ENCODE results near the gene ARHGAP18.

Gene ARHGAP18

DNA sequence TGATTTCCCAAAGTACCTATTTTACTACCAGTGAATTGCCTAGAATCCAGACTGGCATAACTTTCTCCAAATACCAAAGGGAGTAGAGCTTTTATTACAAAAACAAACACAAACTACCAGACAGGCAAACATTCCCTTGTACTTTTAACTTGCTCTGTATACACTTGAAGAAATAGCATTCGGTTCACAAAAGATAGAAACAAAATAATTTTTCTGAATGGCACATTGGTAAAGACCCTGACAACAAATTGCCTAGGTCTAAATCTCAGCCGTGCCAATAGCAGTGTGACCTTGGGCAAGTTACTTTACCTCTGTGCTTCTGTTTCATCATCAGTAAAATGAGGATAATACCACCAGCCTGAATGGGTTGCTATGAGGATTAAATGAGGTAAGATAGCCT, 15.9 kb downstream of the ARHGAP18 start:
- in situ Hi-C loops (cut with MboI; ENCODE audit: low sequenced_read_pairs) = no loop called here

DNA sequence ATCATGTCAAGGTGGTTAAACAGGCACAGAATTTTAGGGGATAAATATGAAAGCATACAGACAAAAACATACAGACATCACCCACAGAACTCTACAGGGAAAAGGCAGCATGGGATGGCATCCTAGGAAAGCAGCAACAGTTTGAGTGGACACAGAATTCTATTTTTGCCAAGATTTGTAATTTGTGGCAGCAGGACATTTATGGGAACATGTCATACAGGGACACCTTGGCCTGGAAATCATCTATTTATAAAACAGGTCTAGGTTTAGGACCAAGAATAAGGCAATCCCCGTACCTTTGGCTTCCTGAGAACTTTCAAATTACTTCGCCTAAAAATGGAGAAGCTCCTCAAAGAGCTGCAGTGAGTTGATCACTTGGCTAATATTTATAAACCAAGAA, 17.5 kb downstream of the ARHGAP18 start:
- in situ Hi-C loops (cut with MboI; ENCODE audit: low sequenced_read_pairs) = no loop called here

DNA sequence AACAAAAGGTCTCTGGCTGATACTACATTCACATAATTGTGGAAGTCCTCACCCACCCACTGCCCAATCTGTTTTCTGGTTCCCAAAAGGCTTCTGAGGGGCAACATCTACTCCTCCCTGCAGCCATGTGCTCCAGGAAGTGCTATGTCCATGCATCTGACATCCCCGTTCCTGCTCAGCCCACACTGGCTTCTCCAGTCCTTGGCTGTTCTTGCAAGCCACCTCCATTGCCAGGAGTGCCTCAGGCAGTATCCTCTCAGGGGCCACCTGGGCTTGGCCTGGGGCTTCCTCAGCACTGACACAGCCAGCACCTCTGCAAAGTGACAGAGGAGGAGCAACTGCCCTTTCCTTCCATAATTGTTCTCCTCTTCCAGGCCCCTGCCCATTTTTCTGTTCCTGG, 18.3 kb downstream of the ARHGAP18 start:
- in situ Hi-C loops (cut with MboI; ENCODE audit: low sequenced_read_pairs) = no loop called here

DNA sequence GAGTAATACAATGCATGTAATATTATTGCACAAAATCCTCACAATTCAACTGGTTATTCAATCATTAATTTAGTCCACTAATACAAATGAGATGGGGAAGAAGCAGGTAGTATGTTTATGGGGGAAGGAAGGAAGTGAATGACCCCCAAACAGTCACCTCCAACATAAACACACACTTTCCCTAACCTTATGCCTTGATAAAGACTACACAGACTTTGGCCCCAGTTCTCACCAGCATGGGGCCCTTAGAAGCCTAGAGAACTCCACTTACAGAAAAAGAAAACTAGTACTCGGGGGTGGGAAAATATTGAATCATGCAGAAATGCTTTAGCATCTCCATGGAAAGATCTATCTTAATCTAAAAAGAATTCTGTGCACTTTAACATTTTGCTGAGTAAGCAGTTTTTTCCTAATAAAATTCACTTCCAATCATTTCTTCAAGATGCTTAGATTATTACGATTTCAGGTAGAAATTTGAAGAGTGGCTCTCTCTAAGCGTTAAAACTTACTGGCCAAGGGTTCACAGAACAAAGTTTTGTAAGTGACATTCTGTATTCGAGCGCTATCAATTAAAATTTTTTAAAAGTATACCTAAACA, 18.8 kb downstream of the ARHGAP18 start:
- in situ Hi-C loops (cut with MboI; ENCODE audit: low sequenced_read_pairs) = no loop called here

GRCh38 chr6:129686941-129687627, 22.9 kb downstream of the ARHGAP18 start:
- in situ Hi-C loops (cut with MboI; ENCODE audit: low sequenced_read_pairs) = no loop called here

DNA sequence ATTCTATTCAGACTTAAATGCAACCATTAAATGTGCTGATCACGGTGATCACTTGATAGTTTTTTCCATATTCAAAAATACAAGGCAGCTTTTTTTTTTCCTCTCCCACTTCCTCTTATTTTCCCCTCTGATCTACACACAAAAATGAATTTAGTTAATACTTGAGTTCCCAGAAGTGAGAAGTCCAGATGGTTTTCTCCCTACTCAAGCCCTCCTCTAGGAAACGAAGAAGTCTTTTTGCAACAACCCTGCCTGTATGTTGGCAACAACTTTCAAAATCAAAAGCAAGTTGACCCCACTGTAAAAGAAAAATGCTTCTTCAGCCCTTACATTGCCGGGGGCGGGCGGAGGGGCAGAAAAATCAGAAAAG, 24.3 kb downstream of the ARHGAP18 start:
- in situ Hi-C loops (cut with MboI; ENCODE audit: low sequenced_read_pairs) = no loop called here

DNA sequence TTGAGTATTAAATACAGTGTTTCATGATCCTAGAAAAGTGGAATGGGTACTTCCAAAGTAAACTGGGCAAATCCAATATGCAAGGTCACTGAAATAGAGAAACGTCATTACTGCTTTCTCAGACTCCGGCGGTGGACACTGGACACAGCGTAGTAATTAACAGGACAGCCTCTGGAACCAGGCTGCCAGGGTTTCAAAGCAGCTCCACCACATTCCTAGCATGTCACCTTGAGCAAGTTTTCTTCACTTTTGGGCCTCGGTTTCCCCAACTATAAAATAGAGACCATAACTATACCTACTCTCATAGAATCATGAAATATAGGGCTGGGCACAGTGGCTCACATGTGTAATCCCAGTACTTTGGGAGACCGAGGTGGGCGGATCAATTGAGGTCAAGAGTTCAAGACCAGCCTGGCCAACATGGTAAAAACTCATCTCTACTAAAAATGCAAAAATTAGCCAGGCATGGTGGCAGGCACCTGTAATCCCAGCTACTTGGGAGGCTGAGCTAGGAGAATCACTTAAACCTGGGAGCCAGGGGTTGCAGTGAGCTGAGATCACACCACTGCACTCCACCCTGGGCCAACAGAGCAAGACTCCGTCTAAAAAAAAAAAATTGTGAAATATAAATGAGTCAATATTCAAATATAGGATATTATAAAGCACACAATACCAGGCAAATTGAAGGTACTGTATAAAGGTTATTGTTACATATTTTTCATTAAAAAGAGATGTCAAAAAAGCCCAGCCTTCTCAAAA, 24.9 kb downstream of the ARHGAP18 start:
- in situ Hi-C loops (cut with MboI; ENCODE audit: low sequenced_read_pairs) = no loop called here

DNA sequence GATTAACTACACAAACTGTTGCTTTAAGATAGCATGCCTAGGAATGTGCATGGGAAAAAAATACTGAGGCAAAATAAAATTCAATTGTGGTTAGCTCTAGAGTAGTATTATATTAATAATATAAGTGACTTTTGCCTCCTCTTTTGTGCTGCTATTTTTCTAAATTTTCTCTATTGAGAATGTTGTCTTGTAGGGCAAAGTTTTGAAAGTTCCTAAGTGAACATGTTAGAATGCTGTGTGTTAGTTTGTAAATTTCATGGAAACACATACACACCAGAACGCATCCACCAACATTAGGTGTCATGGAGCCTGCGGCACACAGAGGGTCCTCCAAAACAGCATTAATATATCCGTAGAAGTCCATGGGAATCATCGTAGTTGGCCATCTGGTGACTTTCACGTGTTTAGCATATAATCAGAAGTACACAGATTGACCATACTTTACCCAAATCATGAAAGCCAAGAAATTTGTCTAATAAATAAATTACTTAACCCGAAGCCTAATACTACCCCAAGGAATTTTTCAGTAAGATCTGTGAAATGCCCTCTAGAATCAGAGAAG, 25.6 kb downstream of the ARHGAP18 start:
- in situ Hi-C loops (cut with MboI; ENCODE audit: low sequenced_read_pairs) = no loop called here

DNA sequence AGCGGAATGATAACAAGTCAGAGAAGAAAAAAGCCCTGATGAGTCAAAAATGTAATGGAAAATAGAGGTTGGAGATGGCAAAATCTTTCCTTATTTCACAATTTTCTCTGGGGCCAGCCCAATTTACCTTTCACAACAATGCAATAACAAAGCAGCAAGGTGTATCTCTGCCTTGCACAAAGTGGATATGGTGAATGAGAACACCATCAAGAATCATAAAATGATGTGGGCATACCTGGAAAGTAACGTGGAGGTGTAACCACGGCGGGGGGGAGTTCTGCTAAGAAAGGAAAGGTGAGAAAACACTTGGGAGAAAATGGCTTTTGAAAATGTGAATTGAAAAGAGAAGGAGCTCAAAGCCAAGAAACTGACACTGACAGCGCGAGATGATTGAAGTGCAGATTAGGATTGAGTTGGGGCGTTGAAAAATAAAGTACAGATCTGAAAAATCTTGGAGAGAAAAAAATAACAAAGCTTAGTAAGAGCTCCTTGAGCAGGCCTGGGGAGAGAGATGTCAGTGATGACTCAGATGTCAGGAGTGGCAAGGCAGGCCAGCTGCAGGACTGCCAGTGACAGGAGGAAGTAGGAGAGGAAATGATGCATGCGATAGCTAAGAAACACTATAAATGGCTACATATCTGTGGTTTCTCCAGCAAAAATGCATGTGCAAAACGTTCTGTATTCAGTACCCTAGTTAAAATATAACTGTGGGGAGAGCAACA, 26.2 kb downstream of the ARHGAP18 start:
- in situ Hi-C loops (cut with MboI; ENCODE audit: low sequenced_read_pairs) = no loop called here

GRCh38 chr6:129681913-129682205, 28.1 kb downstream of the ARHGAP18 start:
- in situ Hi-C loops (cut with MboI; ENCODE audit: low sequenced_read_pairs) = no loop called here

DNA sequence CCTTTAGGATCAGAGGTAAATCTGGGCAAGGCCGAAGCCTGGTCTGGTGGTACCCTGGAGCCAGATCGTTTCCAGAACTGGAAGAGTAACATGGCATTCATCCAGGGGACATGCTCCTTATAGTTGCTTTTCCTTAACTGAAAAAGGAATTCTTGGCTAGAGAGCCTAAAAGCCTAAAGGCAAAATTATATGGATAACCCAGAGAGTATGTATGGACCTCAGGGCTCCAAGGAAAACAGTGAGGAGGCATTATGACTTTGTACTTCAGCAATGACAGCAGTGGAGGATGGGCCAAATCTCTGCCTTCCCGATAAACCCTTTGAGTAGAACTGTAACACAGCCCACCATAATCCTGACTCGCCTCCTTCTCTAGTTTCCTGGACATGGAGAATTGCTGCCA, 29.3 kb downstream of the ARHGAP18 start:
- in situ Hi-C loops (cut with MboI; ENCODE audit: low sequenced_read_pairs) = no loop called here

DNA sequence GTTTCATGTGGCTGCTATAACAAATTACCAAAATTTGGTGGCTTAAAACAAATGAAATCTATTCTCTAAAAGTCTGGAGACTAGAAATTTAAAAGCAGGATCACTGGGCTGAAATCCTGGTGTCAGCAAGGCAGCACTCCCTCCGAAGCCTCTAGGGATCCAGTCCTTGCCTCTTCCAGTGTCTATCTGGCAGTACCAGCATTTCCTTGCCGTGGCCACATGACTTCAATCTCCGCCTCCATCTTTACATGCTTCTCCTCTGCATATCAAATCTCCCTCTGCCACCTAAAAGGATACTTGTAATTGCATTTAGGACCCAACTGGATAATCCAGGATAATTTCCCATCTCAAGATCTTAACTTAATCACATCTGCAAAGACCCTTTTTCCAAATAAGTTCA, 30.2 kb downstream of the ARHGAP18 start:
- in situ Hi-C loops (cut with MboI; ENCODE audit: low sequenced_read_pairs) = no loop called here

- in situ Hi-C loops (cut with MboI; ENCODE audit: low sequenced_read_pairs) = no loop called here
Measured at GRCh38 chr6:129679275-129679674, 30.7 kb downstream of the ARHGAP18 start.

GRCh38 chr6:129678463-129678862, 31.5 kb downstream of the ARHGAP18 start:
- in situ Hi-C loops (cut with MboI; ENCODE audit: low sequenced_read_pairs) = no loop called here

- in situ Hi-C loops (cut with MboI; ENCODE audit: low sequenced_read_pairs) = no loop called here
Measured at GRCh38 chr6:129677620-129678325, 32.2 kb downstream of the ARHGAP18 start.

GRCh38 chr6:129675669-129676472, 34.1 kb downstream of the ARHGAP18 start:
- in situ Hi-C loops (cut with MboI; ENCODE audit: low sequenced_read_pairs) = no loop called here

DNA sequence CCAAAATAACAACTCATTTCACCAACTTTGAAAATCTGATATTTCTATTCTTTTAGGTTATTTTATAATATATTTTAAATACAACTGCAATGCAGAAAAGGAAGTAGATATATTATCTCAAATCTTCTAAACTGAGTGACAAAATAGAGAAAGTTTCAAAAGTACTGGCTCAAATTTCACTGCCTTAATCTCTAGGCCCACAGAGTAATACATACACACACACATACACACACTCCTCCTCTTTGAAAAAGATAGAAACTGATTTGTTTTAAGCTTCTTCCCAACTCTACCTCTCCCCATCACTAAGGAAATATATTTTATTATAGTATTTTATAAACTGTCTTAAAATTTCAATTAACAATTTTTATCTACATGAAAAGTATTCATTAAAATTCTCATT, 36.2 kb downstream of the ARHGAP18 start:
- in situ Hi-C loops (cut with MboI; ENCODE audit: low sequenced_read_pairs) = no loop called here

DNA sequence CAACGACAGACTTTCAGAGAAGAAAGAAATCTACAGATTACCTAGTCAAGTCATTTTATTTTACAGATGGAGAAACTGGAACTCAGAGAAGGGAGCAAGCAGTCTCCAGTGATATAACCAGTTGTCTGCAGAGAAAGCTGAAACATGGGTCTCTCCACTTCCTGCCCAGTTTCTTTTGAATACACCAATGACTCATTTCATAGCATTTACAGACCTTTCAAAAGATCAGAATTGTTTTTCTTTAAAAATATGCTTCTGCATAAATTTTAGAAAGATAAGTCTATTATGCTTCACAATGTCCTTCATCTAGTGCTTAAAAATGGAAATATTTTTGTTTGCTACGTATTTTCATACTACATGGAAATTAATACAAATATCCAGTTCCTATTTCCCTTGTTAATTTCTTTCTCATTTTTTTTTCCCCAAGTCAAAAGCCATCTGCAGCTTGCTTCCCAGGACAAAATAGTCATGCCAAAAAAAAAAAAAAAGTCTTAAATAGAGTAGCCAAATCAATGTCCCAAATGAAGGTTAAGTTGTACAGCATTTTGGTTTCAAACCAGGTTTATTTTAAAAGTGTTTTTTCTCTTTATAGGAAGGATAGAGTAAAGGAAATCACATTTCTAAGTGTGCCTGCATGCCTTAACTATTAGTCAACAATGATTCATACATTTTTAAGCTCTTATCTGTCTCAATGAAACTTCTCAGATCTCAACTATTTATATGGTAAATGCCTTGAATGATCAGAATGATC, 36.9 kb downstream of the ARHGAP18 start:
- in situ Hi-C loops (cut with MboI; ENCODE audit: low sequenced_read_pairs) = no loop called here

- in situ Hi-C loops (cut with MboI; ENCODE audit: low sequenced_read_pairs) = no loop called here
Measured at GRCh38 chr6:129672341-129672682, 37.7 kb downstream of the ARHGAP18 start.

Measured in hTERT RPE-1 (cell line).